Activated CD8-positive, alpha-beta T cell treated with anti-CD3 and anti-CD28 coated beads for 36 hours (primary cell): Measurements from ENCODE around the gene ATG2B. TPM values are rescaled to one million over a fixed set of nuclear protein-coding genes. Genes with fewer than 3 reads are reported as not detected.

Experiments used
- ATAC-seq: fragments of 200-7000 bp; cut with Tn5 transposase; one replicate; pipeline ENCODE4 v1.10.0; 2021; ENCODE audit warnings: mild to moderate bottlenecking, moderate library complexity
- CTCF ChIA-PET: fragments of 350-600 bp; sonication (Branson Sonifier 250); formaldehyde crosslinking; loops from one replicate; lab custom pipeline; 2021; ENCODE audit warnings: antibody characterized with exemption; lab: Charles Lee
- POLR2A ChIA-PET: fragments of 350-600 bp; sonication (Branson Sonifier 250); formaldehyde crosslinking; loops from one replicate; lab custom pipeline; 2021; ENCODE audit warnings: antibody characterized with exemption; lab: Charles Lee
- DNase-seq: peaks from one replicate; pipeline ENCODE4 v3.0.0-alpha.2; 2020
- H3K27ac Mint-ChIP-seq: one replicate; pipeline ENCODE4 v1.8.0; 2021; ENCODE audit warnings: mild to moderate bottlenecking, mixed read lengths
- H3K27me3 Mint-ChIP-seq: one replicate; pipeline ENCODE4 v1.8.0; 2021; ENCODE audit warnings: mixed read lengths
- H3K36me3 Mint-ChIP-seq: one replicate; pipeline ENCODE4 v1.8.0; 2021; ENCODE audit warnings: low read depth, mixed read lengths
- H3K4me1 Mint-ChIP-seq: one replicate; pipeline ENCODE4 v1.8.0; 2021; ENCODE audit warnings: low read depth, mixed read lengths
- H3K4me3 Mint-ChIP-seq: one replicate; pipeline ENCODE4 v1.8.0; 2021; ENCODE audit warnings: mild to moderate bottlenecking, moderate library complexity, mixed read lengths
- H3K9me3 Mint-ChIP-seq: one replicate; pipeline ENCODE4 v1.8.0; 2021; ENCODE audit warnings: mixed read lengths
- intact Hi-C: fragments of 100-400 bp; cut with micrococcal nuclease; formaldehyde crosslinking; loops from one replicate; pipeline ENCODE4 v1.10.0; 2022
- total RNA-seq, 2 experiments: library from RNA; stranded (reverse); gene quantifications; one replicate each; pipeline ENCODE4 v1.2.3, GENCODE V29; 2021
- TF ChIP-seq, protein P1 (sequence below): fragments of 200-600 bp; IDR thresholded peaks from one replicate; pipeline ENCODE4 v1.8.0; 2022; ENCODE audit warnings: antibody characterized with exemption, mild to moderate bottlenecking

The ATG2B gene
- total RNA-seq, 2 experiments from 2014 or later: 12.9 to 13.3 TPM

DNA sequence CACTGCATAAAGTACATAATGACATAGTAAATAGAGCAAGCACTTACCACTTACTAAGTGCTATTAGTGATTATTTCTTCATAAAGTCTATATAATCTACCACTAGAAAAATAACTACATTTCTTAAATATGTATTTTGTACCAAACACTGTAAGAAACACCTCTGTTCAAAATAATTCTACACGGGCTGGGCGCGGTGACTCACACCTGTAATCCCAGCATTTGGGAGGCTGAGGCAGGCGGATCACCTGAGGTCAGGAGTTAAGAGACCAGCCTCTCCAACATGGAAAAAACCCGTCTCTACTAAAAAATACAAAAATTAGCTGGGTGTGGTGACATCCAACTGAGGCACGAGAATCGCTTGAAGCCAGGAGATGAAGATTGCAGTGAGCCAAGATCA lies 38.9 kb downstream of the ATG2B start:
- CTCF ChIA-PET: no interaction called here
- no peak overlapping the region for H3K27ac Mint-ChIP-seq
- no peaks in the 10 kb centered on the region for H3K27me3 Mint-ChIP-seq
- H3K4me3 Mint-ChIP-seq: no peak overlapping the region
- ATAC-seq (no peak), DNase-seq (no peak)
- POLR2A ChIA-PET: no interaction called here
- TF ChIP-seq, protein P1, sequence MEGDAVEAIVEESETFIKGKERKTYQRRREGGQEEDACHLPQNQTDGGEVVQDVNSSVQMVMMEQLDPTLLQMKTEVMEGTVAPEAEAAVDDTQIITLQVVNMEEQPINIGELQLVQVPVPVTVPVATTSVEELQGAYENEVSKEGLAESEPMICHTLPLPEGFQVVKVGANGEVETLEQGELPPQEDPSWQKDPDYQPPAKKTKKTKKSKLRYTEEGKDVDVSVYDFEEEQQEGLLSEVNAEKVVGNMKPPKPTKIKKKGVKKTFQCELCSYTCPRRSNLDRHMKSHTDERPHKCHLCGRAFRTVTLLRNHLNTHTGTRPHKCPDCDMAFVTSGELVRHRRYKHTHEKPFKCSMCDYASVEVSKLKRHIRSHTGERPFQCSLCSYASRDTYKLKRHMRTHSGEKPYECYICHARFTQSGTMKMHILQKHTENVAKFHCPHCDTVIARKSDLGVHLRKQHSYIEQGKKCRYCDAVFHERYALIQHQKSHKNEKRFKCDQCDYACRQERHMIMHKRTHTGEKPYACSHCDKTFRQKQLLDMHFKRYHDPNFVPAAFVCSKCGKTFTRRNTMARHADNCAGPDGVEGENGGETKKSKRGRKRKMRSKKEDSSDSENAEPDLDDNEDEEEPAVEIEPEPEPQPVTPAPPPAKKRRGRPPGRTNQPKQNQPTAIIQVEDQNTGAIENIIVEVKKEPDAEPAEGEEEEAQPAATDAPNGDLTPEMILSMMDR: no peak
- peaks cover 19% of the 10 kb centered on the region for H3K36me3 Mint-ChIP-seq
- intact Hi-C loops: no loop called here
- no peaks in the 10 kb centered on the region for H3K4me1 Mint-ChIP-seq
- no peaks in the 10 kb centered on the region for H3K9me3 Mint-ChIP-seq

DNA sequence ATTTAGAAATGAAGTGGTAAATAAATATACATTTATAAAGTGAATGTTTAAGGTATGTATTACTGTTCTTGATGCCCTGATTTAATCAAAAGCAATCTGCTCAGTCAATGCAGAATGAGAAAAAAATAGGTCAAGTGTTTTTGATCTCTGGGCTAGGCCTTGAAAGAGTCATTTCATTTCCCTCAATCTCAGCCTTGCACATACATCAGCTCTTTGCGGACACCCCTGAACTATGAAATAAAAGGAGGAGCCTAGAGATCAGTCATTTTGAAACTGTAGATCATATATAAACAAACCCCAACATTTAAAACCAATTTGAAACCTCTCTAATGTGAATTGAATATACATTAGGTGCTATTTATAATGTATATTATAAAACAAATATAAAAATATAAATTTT lies 42.5 kb downstream of the ATG2B start:
- TF ChIP-seq, protein P1: no peak
- H3K27ac Mint-ChIP-seq: no peak overlapping the region
- ATAC-seq: no peak

DNA sequence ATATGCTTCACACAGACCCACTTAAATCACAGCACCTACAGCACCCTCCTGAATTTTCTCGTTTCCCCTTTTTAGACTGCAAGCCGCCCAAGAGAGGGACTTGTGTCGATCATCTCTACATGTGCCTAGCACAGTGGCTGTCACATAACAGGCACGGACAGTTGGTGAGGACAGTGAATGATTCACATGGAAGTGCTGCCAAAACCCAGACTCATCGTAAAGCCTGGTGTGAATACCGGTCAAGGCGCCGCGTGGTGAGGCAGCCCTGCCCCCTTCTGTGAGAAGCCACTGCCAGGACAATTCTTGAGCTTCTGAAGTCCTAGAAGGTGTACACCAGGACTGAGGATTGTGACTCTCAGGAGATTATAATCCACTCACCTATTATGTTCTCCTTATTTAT lies 44.3 kb downstream of the ATG2B start:
- Mint-ChIP-seq H3K27ac (no peak overlapping the region), H3K4me1 (no peaks in the 10 kb centered on the region), H3K9me3 (no peaks in the 10 kb centered on the region), H3K4me3 (no peak overlapping the region), H3K27me3 (no peaks in the 10 kb centered on the region), H3K36me3 (peaks cover 32% of the 10 kb centered on the region)
- TF ChIP-seq, protein P1: no peak
- ChIA-PET CTCF (no interaction called here), POLR2A (no interaction called here)
- DNase-seq (no peak), ATAC-seq (no peak)
- intact Hi-C loops: no loop called here

More for the DNA sequence above, 42.5 kb downstream of the ATG2B start:
- no peak overlapping the region for H3K4me3 Mint-ChIP-seq
- H3K36me3 Mint-ChIP-seq: peaks cover 31% of the 10 kb centered on the region
- H3K9me3 Mint-ChIP-seq: no peaks in the 10 kb centered on the region
- H3K27me3 Mint-ChIP-seq: no peaks in the 10 kb centered on the region
- no peaks in the 10 kb centered on the region for H3K4me1 Mint-ChIP-seq
- no peak for DNase-seq
- ChIA-PET CTCF (no interaction called here), POLR2A (no interaction called here)
- intact Hi-C loops: no loop called here

DNA sequence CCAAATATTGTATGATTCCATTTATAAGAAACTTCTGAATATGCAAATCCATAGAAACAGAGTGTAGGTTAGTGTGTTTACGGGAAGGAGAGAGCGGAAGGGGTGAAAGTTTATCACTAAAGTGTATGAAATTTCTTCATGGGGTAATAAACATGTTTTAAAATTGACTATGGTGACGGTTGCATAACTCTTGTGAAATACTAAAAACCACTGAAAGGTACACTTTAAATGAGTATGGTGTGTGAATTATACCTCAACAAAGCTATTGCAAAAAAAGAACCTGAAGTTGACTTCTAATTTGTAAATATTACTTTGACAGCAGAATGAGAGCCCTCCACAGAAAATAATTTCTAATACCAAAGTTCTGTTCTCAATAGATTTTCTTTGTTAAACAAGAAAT lies 47.1 kb downstream of the ATG2B start:
- H3K4me1 Mint-ChIP-seq: no peaks in the 10 kb centered on the region
- H3K27ac Mint-ChIP-seq: no peak overlapping the region
- no peaks in the 10 kb centered on the region for H3K9me3 Mint-ChIP-seq
- peaks cover 29% of the 10 kb centered on the region for H3K36me3 Mint-ChIP-seq
- TF ChIP-seq, protein P1: no peak
- DNase-seq: no peak
- ChIA-PET POLR2A (no interaction called here), CTCF (no interaction called here)
- no peaks in the 10 kb centered on the region for H3K27me3 Mint-ChIP-seq
- no peak overlapping the region for H3K4me3 Mint-ChIP-seq
- no peak for ATAC-seq
- intact Hi-C loops: no loop called here

DNA sequence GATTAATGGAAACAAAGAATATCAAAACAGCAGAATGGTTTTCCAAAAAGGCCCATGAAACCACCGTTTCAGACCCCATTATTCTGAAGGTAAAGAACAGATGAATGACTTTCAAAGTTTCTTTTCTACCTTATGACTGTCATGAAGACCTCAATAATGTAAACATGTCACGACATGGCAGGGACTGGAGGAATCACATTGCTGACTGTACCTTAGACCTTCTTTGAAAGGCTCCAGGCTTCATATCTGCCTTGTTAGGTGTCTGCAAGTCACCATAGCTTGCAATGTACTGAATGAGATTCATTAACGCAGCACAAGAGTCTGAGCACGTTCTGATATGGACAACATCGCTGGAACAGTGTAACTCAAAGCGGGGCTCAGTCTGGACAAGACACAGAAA lies 52.2 kb downstream of the ATG2B start:
- TF ChIP-seq, protein P1: no peak
- intact Hi-C loops: no loop called here
- ATAC-seq (no peak), DNase-seq (no peak)
- Mint-ChIP-seq H3K27ac (no peak overlapping the region), H3K27me3 (no peaks in the 10 kb centered on the region), H3K4me3 (no peak overlapping the region), H3K9me3 (no peaks in the 10 kb centered on the region), H3K4me1 (no peaks in the 10 kb centered on the region), H3K36me3 (peaks cover 28% of the 10 kb centered on the region)
- CTCF ChIA-PET: interaction anchor here (1.1 kb wide), 1 partner anchor 10 kb away, joined by 3 read pairs; no protein-coding TSS in a partner anchor
- POLR2A ChIA-PET: no interaction called here
